PC-3 (cell line): Measurements from ENCODE around the gene PTH1R. TPM values are rescaled to one million over a fixed set of nuclear protein-coding genes. Genes with fewer than 3 reads are reported as not detected.
A peak's percentile ranks its signal among the peaks of the same experiment; 100 is the strongest.

Experiments
- ATAC-seq: fragments of 200-7000 bp; cut with Tn5 transposase; 2 replicates; pipeline ENCODE4 v1.9.1; 2020; ENCODE audit warnings: mild to moderate bottlenecking, moderate library complexity
- BruUV-seq: library from RNA; stranded (reverse); fragments of 400-500 nt; replicated peaks from 2 replicates; lab custom pipeline; 2021; lab: Mats Ljungman, UMichigan
- CTCF ChIA-PET: fragments of 300-600 bp; sonication (Branson Sonifier 250); formaldehyde crosslinking; loops from one replicate; lab custom pipeline; 2022; ENCODE audit warnings: antibody characterized with exemption; lab: Charles Lee
- POLR2A ChIA-PET: fragments of 300-600 bp; sonication (Branson Sonifier 250); formaldehyde crosslinking; loops from one replicate; lab custom pipeline; 2022; ENCODE audit warnings: antibody characterized with exemption; ENCODE audit not compliant: unreplicated experiment; lab: Charles Lee
- DNase-seq: peaks from one replicate; pipeline ENCODE4 v3.0.0-alpha.2; 2015
- H2AFZ ChIP-seq: fragments of 300-600 bp; sonication (generic); 2 replicates; pipeline ENCODE4 v1.6.0; 2016; ENCODE audit warnings: antibody characterized with exemption, low read length
- H3F3A ChIP-seq: fragments of 300-600 bp; sonication (generic); one replicate; pipeline ENCODE4 v1.6.0; 2017; ENCODE audit warnings: antibody characterized with exemption, low read length, control low read depth, mild to moderate bottlenecking; ENCODE audit not compliant: unreplicated experiment
- H3K27ac ChIP-seq: fragments of 300-600 bp; sonication (generic); 2 replicates; pipeline ENCODE4 v1.5.1; 2016; ENCODE audit warnings: mild to moderate bottlenecking, low read length
- H3K27me3 ChIP-seq: fragments of 300-600 bp; sonication (generic); 2 replicates; pipeline ENCODE4 v1.6.1; 2016; ENCODE audit warnings: low read length, mixed read lengths
- H3K36me3 ChIP-seq: fragments of 300-600 bp; sonication (generic); 2 replicates; pipeline ENCODE4 v1.6.1; 2016; ENCODE audit warnings: low read depth, mixed run types, low read length, mixed read lengths
- H3K4me1 ChIP-seq: fragments of 300-600 bp; sonication (generic); 2 replicates; pipeline ENCODE4 v1.5.1; 2016; ENCODE audit warnings: low read length; ENCODE audit not compliant: insufficient read depth
- H3K4me2 ChIP-seq: fragments of 300-600 bp; sonication (generic); 2 replicates; pipeline ENCODE4 v1.6.0; 2016; ENCODE audit warnings: low read length
- H3K4me3 ChIP-seq: fragments of 300-600 bp; sonication (generic); 2 replicates; pipeline ENCODE4 v1.5.1; 2016; ENCODE audit warnings: mild to moderate bottlenecking, low read length, mixed read lengths
- H3K79me2 ChIP-seq: fragments of 300-600 bp; sonication (generic); 2 replicates; pipeline ENCODE4 v1.6.1; 2017; ENCODE audit warnings: low read length, mixed read lengths
- H3K9ac ChIP-seq: fragments of 300-600 bp; sonication (generic); 2 replicates; pipeline ENCODE4 v1.6.0; 2016; ENCODE audit warnings: mild to moderate bottlenecking, low read length
- H3K9me2 ChIP-seq: fragments of 300-600 bp; sonication (generic); replicated peaks from 2 replicates; pipeline ENCODE4 v1.6.1; 2016; ENCODE audit warnings: mixed run types, low read length, mixed read lengths
- H3K9me3 ChIP-seq: fragments of 300-600 bp; sonication (generic); 2 replicates; pipeline ENCODE4 v1.6.1; 2016; ENCODE audit warnings: low read length, mixed read lengths
- H4K20me1 ChIP-seq: fragments of 300-600 bp; sonication (generic); 2 replicates; pipeline ENCODE4 v1.6.1; 2016; ENCODE audit warnings: low read length, mixed read lengths
- CTCF ChIP-seq: fragments of 300-600 bp; sonication (generic); conservative IDR thresholded peaks from 2 replicates; pipeline ENCODE4 v1.5.1; 2017; ENCODE audit warnings: antibody characterized with exemption, low read depth, mild to moderate bottlenecking, low read length
- EZH2 ChIP-seq: fragments of 300-600 bp; sonication (generic); IDR thresholded peaks from one replicate; pipeline ENCODE4 v1.6.1; 2017; ENCODE audit warnings: antibody characterized with exemption, mild to moderate bottlenecking, low read length; ENCODE audit not compliant: unreplicated experiment
- EZH2phosphoT487 ChIP-seq: fragments of 300-600 bp; sonication (generic); IDR thresholded peaks from 2 replicates; pipeline ENCODE4 v1.6.1; 2018; ENCODE audit warnings: mild to moderate bottlenecking, antibody characterized with exemption, low read length, borderline replicate concordance
- intact Hi-C: fragments of 100-400 bp; cut with micrococcal nuclease; formaldehyde crosslinking; loops from 2 replicates; pipeline ENCODE4 v1.9.0; 2023
- total RNA-seq: library from RNA; depleted of rRNA; stranded (reverse); fragments of >200 nt; gene quantifications from 2 replicates; pipeline ENCODE4 v1.2.3, GENCODE V29; 2014

PTH1R gene
- total RNA-seq, 1 experiment from 2014 or later, result not detected

GRCh38 chr3:46860017-46860809, 17.3 kb upstream of the PTH1R start:
- H3K9ac ChIP-seq, result no peak overlapping the region
- no peak overlapping the region for H3K4me2 ChIP-seq
- DNase-seq (peak; percentile 44), ATAC-seq (peak; percentile 85)
- no peak overlapping the region for H3K27ac ChIP-seq
- H3K27me3 ChIP-seq, result no peaks in the 10 kb centered on the region; the same call in 1 of the 2 replicates
- TF ChIP-seq EZH2, result no peak
- TF ChIP-seq CTCF, result peak; percentile 70
- no peak for TF ChIP-seq EZH2phosphoT487
- no peaks in the 10 kb centered on the region for H3K79me2 ChIP-seq
- H4K20me1 ChIP-seq, result no peaks in the 10 kb centered on the region
- H3K36me3 ChIP-seq, result no peaks in the 10 kb centered on the region
- no peaks in the 10 kb centered on the region for H3K9me3 ChIP-seq
- POLR2A ChIA-PET, result no interaction called here
- no TSS peak for BruUV-seq
- no peaks in the 10 kb centered on the region for H3K9me2 ChIP-seq
- CTCF ChIA-PET, result interaction anchor here (0.7 kb wide), 1 partner anchor 50 kb away, joined by 3 read pairs; no protein-coding TSS in a partner anchor
- H3K4me3 ChIP-seq, result no peak overlapping the region
- intact Hi-C loops, result no loop called here
- no peaks in the 10 kb centered on the region for H3F3A ChIP-seq
- no peaks in the 10 kb centered on the region for H3K4me1 ChIP-seq
- no peak overlapping the region for H2AFZ ChIP-seq

DNA sequence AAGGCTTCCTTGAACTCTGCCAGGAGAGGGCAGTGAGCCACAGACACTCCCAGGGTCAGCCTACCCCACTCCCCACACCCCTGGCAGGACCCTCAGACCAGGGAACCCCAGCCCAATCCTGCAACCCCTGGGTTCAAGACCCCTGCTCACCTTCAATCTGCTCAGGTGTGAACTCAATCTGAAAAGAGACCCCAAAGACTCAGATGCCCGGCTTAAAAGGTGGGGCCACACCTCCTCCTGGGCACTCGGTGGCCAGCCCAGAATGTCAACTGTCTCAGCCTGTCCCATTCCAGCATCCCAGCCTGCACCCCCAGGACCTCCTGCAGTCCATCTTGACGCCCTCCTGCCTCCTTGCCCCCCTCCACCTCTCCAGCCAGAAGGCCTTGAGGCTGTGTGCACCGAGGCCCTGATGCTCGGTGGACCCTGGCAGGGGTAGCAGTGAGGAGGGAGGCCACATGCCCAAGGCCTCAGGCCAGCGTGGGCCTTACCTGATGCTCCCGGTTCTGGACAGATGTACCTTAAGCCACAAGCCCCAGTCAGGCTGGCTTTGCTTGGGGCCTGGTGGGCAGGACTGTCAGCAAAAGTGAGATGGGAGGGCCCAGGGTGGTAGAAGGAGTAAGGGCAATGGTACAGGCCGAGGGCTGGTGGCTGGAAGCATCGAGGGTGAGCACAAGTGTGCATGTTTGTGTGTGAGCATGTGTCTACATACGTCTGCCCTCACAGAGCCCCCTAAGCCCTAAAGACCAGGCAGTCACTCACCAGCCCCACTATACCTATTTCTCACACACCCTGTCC, 16.5 kb upstream of the PTH1R start:
- intact Hi-C loops, result no loop called here
- Histone ChIP-seq H3K9ac (no peak overlapping the region), H3K4me2 (no peak overlapping the region), H3K9me2 (no peaks in the 10 kb centered on the region), H3K4me3 (no peak overlapping the region), H2AFZ (no peak overlapping the region), H4K20me1 (no peaks in the 10 kb centered on the region), H3K4me1 (no peaks in the 10 kb centered on the region), H3K27me3 (no peaks in the 10 kb centered on the region; the same call in 1 of the 2 replicates), H3K27ac (no peak overlapping the region), H3F3A (no peaks in the 10 kb centered on the region), H3K36me3 (no peaks in the 10 kb centered on the region), H3K9me3 (no peaks in the 10 kb centered on the region), H3K79me2 (no peaks in the 10 kb centered on the region)
- no TSS peak for BruUV-seq
- ChIA-PET POLR2A (no interaction called here), CTCF (no interaction called here)
- ATAC-seq, result no peak
- DNase-seq, result no peak
- TF ChIP-seq EZH2phosphoT487 (no peak), CTCF (no peak), EZH2 (no peak)
